ENCODE measurements around the gene DNAJC12.

DNA sequence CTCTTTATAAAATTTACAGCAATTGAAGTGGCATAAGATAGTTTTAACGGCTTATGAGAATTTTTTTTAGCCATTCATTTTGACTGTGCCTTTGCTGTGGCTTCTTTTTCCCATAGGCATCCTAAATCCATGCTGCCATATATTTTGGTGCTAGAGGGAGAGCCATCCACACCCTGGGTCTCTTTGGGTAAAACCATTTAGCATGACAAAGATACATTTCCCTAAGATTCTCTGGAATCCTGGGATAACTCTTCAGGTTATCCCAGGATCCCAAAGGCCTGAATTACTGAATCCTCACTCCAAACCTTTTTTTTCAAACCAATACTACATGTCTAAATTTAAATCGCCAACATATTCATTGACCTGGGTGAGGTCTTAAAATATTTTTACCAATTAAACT lies 28.9 kb downstream of the DNAJC12 start:
- no peak for TF ChIP-seq CTCF (IDR thresholded peaks at IDR 0.05)
- no peak for TF ChIP-seq POLR2AphosphoS5 (IDR thresholded peaks at IDR 0.05)
- no peak for TF ChIP-seq POLR2A (IDR thresholded peaks at IDR 0.05)

Data from suprapubic skin (tissue), 4 donors.